GM12878 (cell line): ENCODE data around the gene REV1.
"Not testable (repeated sequence)": the region's sequence is repeated elsewhere in the genome, so short reads cannot be mapped to it uniquely, and the experiment has no call there.

Experiments used
- CTCF ChIP-seq, 3 experiments: IDR thresholded peaks in 2 of 3; conservative IDR thresholded peaks in 1 of 3; 2 replicates each; pipeline ENCODE4 v1.5.1; 2011; ENCODE audit warnings: low read depth in 3 of 3, low read length in 3 of 3, mild to moderate bottlenecking in 3 of 3, control low read depth in 2 of 3, moderate library complexity in 2 of 3, inconsistent platforms in 1 of 3, mixed read lengths in 1 of 3; ENCODE audit not compliant: control insufficient read depth in 2 of 3, insufficient read depth in 1 of 3; ENCODE audit errors: extremely low read depth in 1 of 3
- RAD21 ChIP-seq: IDR thresholded peaks from 2 replicates; pipeline ENCODE4 v1.6.1; 2011; ENCODE audit warnings: mild to moderate bottlenecking, low read depth, low read length, moderate library complexity; ENCODE audit not compliant: insufficient read depth
- SP1 ChIP-seq: IDR thresholded peaks from one replicate; pipeline ENCODE4 v1.6.1; 2011; ENCODE audit warnings: low read depth, low read length
- ZBTB33 ChIP-seq: fragments of 450-650 bp; IDR thresholded peaks from 2 replicates; pipeline ENCODE4 v1.6.1; 2017; ENCODE audit warnings: mild to moderate bottlenecking

- not testable (repeated sequence) for TF ChIP-seq RAD21; CTCF (IDR thresholded peaks at IDR 0.05 in 2 of 3, conservative IDR thresholded peaks at IDR 0.05 in 1 of 3; ENCODE audit: control insufficient read depth in 2 of 3, extremely low read depth in 1 of 3, insufficient read depth in 1 of 3, low read depth in 3 of 3, low read length in 3 of 3); SP1; ZBTB33
Observed at GRCh38 chr2:99470459-99470858, 19.4 kb downstream of the REV1 start.
